GM19372 (cell line): ENCODE data around the gene CAPN1.
"Not testable (repeated sequence)": the region's sequence is repeated elsewhere in the genome, so short reads cannot be mapped to it uniquely, and the experiment has no call there.

Experiments used
- ATAC-seq: cut with Tn5 transposase; IDR thresholded peaks from one replicate; pipeline ENCODE4 v1.9.1; 2021; ENCODE audit warnings: mild to moderate bottlenecking, low read depth, moderate library complexity; ENCODE audit not compliant: unreplicated experiment

Gene CAPN1

DNA sequence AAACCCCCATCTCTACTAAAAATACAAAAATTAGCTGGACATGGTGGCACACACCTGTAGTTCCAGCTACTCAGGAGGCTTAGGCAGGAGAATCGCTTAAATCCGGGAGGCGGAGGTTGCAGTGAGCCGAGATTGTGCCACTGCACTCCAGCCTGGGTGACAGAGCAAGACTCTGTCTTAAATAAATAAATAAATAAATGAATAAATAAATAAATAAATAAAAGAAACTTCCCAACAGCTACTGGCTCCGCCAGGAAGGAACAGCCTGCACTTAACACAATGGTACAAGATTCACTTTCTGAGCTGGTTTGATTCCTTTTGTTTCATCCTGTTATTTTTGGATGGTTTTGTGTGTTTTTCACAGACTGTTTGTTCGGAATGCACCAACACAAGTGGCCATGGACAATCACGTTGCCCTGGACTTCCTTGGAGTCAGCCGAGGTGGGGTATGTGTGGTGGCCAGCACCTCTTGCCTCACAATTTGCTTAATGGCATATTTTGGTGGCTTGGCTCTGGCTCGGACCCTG is 66.5 kb downstream of the CAPN1 start:
- ATAC-seq, result not testable (repeated sequence)

DNA sequence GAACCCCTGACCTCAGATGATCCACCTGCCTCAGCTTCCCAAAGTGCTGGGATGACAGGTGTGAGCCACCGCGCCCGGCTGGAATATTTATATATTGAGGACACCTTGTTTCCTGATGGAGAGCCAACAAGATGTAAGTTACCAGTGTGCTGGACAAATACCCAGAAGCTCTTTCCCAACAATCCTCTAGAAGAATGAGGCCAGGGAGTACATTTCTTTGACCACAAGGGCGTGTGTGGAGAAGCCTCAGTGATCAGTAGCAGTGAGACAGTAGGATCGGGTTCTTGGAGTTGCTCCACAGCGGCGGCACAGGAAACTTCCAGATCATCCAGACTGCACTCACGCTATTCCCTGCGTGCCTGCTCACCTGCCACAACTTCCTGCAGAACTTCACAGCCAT is 69.7 kb downstream of the CAPN1 start:
- ATAC-seq, result no peak

DNA sequence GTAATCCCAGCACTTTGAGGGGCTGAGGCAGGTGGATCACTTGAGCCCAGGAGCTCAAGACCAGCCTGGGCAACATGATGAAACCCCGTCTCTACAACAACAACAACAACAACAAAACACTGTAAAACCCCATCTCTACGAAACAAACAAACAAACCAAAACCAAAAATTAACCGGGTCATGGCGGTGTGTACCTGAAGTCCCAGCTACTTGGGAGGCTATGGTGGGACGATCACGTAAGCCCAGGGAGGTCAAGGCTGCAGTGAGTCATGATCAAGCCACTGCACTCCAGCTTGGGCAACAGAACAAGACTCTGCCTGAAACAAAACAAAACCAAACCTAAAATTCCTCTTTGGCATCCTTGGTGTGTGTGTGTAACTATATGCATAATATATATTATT is 73.0 kb downstream of the CAPN1 start:
- no peak for ATAC-seq

DNA sequence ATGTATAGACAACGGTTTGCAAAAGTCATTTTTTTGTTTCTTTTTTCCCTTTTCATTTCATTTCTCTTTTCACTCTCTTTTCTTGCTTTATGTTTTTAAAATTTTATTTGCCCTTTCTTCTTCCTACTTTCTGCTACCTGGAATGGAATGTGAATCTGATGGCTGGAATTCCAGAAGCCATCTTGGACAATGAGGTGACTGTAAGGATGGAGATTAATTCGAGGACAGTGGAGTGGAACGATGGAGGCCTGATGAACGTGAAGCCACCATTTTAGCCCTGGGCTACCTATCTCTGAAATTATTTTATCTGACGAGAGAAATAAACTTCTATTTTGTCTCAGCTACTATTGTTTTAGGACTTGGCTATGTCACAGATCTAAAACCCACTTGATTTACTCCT is 77.3 kb downstream of the CAPN1 start:
- ATAC-seq, result no peak

DNA sequence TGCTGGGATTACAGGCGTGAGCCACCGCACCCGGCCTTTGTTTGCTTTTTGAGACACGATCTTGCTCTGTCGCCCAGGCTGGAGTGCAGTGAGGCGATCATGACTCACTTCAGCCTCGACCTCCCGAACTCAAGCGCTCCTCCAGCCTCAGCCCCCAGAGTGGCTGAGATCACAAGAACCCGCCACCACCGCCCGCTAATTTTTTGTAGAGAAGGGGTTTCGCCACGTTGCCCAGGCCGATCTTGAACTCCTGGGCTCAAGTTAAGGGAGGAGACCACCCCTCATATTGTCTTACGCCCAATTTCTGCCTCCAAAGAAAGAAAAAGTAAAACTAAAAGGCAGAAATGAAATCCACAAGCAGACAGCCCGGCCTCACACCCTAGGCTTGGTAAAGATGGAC is 78.6 kb downstream of the CAPN1 start:
- no peak for ATAC-seq

DNA sequence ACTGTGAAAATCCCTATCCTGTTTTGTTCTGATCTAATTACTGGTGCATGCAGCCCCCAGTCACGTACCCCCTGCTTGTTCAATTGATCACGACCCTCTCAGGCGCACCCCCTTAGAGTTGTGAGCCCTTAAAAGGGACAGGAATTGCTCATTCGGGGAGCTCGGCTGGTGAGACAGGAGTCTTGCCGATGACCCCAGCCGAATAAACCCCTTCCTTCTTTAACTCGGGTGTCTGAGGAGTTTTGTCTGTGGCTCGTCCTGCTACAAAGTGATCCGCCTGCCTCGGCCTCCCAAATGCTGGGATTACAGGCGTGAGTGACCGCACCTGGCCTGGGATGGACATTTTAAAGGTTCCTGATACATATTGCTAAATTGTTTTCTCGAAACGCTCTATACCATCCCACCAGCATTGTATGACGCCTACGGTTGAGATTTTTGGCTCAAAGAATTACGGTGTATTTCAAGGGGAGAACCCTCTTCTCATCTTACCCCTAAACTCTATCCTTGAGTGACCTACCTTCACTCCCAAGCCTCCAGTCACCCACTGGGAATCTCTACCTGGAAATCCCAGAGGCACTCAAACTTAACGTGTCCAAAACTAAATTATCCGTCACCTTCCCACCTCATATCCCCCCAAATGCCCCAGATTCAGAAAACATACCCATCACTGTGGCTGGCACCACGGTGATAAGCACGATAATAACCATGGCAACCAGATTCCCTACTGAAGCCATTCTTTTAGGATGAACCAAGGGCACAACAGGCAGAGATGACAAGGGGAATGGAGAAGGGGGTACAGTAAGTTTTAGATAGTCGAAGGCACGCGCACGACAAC is 79.2 kb downstream of the CAPN1 start:
- no peak for ATAC-seq
